ENCODE results near the gene GAS2L2. TPM values are rescaled to one million over a fixed set of nuclear protein-coding genes. Genes with fewer than 3 reads are reported as not detected.
A peak's percentile ranks its signal among the peaks of the same experiment; 100 is the strongest.

The GAS2L2 gene
- total and polyA plus RNA-seq, 7 experiments from 2014 or later = 0.16 to 0.49 (median 0.24) TPM; not detected in 3

DNA sequence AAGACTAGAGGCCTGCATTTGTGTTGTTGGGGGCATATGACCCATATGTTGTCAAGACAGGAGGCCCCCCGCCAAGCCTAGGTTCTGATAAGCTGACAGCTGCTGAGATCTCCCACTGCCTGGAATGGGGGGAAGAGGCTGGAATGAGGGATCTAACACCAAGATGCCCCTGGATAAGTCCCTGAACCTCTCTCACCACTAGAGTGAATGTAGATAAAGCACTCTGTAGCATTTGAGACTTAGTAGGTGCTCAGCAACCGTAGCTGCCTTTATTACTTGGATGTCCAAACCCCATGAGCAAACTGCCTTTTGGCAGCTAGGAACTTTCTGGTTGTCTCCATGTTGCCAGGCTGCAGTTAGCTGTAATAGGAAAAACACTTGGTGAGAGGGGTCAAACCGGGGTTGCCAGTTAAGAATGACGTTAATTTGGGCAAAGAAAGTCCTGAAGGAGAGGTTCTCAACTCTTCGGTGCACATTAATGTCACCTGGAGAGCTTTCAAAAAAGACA, 26.0 kb downstream of the GAS2L2 start:
- DNase-seq = no peak
- no peak for ATAC-seq
- peaks cover 0 to 10% (median 5%) of the 10 kb centered on the region in 5 donors for H3K27me3 Mint-ChIP-seq
- no peak overlapping the region for H3K27ac Mint-ChIP-seq
- intact Hi-C loops (cut with micrococcal nuclease) = no loop called here
- Histone ChIP-seq H3K27ac (ENCODE audit: low read depth, low read length) (no peak overlapping the region), H3K4me3 (ENCODE audit: low read length) (no peak overlapping the region), H3K27me3 (ENCODE audit: control insufficient read depth in 2 of 2, insufficient read depth in 2 of 2, low read length in 2 of 2) (no peaks in the 10 kb centered on the region), H3K36me3 (ENCODE audit: control insufficient read depth in 2 of 3, insufficient read depth in 3 of 3, low read length in 3 of 3) (peaks cover 5 to 45% (median 20%) of the 10 kb centered on the region in 3 experiments), H3K4me1 (ENCODE audit: control insufficient read depth in 2 of 2, insufficient read depth in 2 of 2, low read length in 2 of 2) (peaks cover 8 to 13% of the 10 kb centered on the region in 2 donors), H3K9me3 (ENCODE audit: control insufficient read depth in 2 of 3, low read length in 3 of 3) (no peaks in the 10 kb centered on the region)
- peaks cover 11 to 23% (median 18%) of the 10 kb centered on the region in 7 donors for H3K4me1 Mint-ChIP-seq
- CTCF ChIA-PET = interaction anchor here (0.6 kb wide), 1 partner anchor 114 kb away, joined by 7 read pairs; no protein-coding TSS in a partner anchor
- H3K36me3 Mint-ChIP-seq = peaks cover 13 to 32% (median 21%) of the 10 kb centered on the region in 5 donors
- no peak overlapping the region for H3K4me3 Mint-ChIP-seq
- H3K9me3 Mint-ChIP-seq = peaks cover 0 to 2% (median 0%) of the 10 kb centered on the region in 11 donors
- POLR2A ChIA-PET = interaction anchor here (1.3 kb wide), 1 partner anchor 14 kb away, joined by 4 read pairs; no protein-coding TSS in a partner anchor

DNA sequence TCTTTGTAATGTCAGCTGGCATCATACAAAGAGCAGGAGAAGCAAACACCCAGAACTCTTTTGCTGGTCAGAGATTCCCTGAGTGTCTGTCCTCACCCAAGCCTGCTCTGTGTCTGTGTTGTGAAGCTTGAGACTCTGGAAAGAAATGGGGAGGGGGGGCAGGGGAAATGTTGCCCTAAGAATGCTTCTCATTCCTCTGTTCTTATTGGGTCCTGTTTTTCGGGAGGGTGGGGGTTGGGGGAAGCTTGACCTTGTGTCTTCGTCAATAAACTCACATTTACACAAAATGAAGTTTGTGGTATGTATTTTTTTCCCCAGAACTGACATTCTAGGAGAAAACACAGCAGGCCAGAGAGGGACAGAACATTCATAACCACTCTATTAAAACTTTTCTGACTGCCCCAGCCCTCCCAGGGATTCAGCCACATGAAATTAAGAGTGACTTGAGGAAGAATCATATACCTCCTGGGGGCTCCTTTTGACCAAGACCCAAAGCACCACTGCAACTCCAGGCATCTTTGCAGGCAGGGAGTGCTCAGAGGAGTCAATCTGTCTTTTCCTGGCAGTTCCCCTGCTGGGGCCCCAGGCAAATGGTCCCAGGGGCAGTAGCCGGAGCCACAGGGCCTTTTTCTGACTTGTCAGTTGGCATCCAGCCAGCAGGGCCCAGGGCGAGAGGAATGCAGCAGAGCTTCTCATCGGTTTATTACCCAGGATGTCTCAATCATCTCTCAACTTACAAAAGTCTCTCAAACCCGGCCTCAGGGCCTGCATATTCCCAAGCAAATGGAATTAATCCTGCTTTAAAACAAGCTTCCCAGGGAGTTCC, 26.7 kb downstream of the GAS2L2 start:
- Histone ChIP-seq H3K9me3 (ENCODE audit: control insufficient read depth in 2 of 3, low read length in 3 of 3) (no peaks in the 10 kb centered on the region), H3K36me3 (ENCODE audit: control insufficient read depth in 2 of 3, insufficient read depth in 3 of 3, low read length in 3 of 3) (peaks cover 5 to 51% (median 20%) of the 10 kb centered on the region in 3 experiments), H3K4me1 (ENCODE audit: control insufficient read depth in 2 of 2, insufficient read depth in 2 of 2, low read length in 2 of 2) (peaks cover 7 to 12% of the 10 kb centered on the region in 2 donors), H3K27ac (ENCODE audit: low read depth, low read length) (no peak overlapping the region), H3K4me3 (ENCODE audit: low read length) (no peak overlapping the region), H3K27me3 (ENCODE audit: control insufficient read depth in 2 of 2, insufficient read depth in 2 of 2, low read length in 2 of 2) (no peaks in the 10 kb centered on the region)
- H3K9me3 Mint-ChIP-seq = peaks cover 0 to 2% (median 0%) of the 10 kb centered on the region in 11 donors
- POLR2A ChIA-PET = no interaction called here
- H3K27ac Mint-ChIP-seq = peak overlapping the region in 1 of 9 donors; percentile 22
- H3K27me3 Mint-ChIP-seq = peaks cover 0 to 10% (median 5%) of the 10 kb centered on the region in 5 donors
- H3K4me1 Mint-ChIP-seq = peaks cover 13 to 21% (median 18%) of the 10 kb centered on the region in 7 donors
- CTCF ChIA-PET = no interaction called here
- ATAC-seq = no peak
- DNase-seq = no peak
- no peak overlapping the region for H3K4me3 Mint-ChIP-seq
- intact Hi-C loops (cut with micrococcal nuclease) = no loop called here
- H3K36me3 Mint-ChIP-seq = peaks cover 13 to 37% (median 21%) of the 10 kb centered on the region in 5 donors

DNA sequence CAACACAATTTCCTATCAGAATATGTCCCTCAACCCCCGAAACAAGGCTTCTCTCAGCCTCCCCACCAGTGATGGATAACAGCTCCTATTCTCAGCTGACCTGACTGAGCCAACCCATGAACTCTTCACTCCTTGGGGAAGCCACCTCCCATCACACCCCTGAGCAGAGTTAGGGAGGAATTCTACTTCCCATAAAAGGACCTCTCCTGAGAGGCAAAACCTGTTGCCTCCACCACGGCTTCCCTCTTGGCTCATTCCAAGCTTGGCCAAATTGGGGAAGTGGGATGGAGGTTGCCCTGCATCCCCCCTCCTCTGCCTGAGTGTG, 27.3 kb downstream of the GAS2L2 start:
- ChIA-PET POLR2A (no interaction called here), CTCF (no interaction called here)
- ATAC-seq (no peak), DNase-seq (no peak)
- H3K4me1 Mint-ChIP-seq = peaks cover 7 to 16% (median 13%) of the 10 kb centered on the region in 7 donors
- Histone ChIP-seq H3K4me1 (ENCODE audit: control insufficient read depth in 2 of 2, insufficient read depth in 2 of 2, low read length in 2 of 2) (peaks cover 1 to 6% of the 10 kb centered on the region in 2 donors), H3K9me3 (ENCODE audit: control insufficient read depth in 2 of 3, low read length in 3 of 3) (no peaks in the 10 kb centered on the region), H3K27me3 (ENCODE audit: control insufficient read depth in 2 of 2, insufficient read depth in 2 of 2, low read length in 2 of 2) (no peaks in the 10 kb centered on the region), H3K27ac (ENCODE audit: low read depth, low read length) (no peak overlapping the region), H3K4me3 (ENCODE audit: low read length) (no peak overlapping the region), H3K36me3 (ENCODE audit: control insufficient read depth in 2 of 3, insufficient read depth in 3 of 3, low read length in 3 of 3) (peaks cover 5 to 55% (median 20%) of the 10 kb centered on the region in 3 experiments)
- H3K36me3 Mint-ChIP-seq = peaks cover 14 to 38% (median 21%) of the 10 kb centered on the region in 5 donors
- H3K9me3 Mint-ChIP-seq = no peaks in the 10 kb centered on the region
- H3K27ac Mint-ChIP-seq = peak overlapping the region in 1 of 9 donors; percentile 22
- no peak overlapping the region for H3K4me3 Mint-ChIP-seq
- intact Hi-C loops (cut with micrococcal nuclease) = no loop called here
- H3K27me3 Mint-ChIP-seq = peaks cover 0 to 5% (median under 1%) of the 10 kb centered on the region in 5 donors

DNA sequence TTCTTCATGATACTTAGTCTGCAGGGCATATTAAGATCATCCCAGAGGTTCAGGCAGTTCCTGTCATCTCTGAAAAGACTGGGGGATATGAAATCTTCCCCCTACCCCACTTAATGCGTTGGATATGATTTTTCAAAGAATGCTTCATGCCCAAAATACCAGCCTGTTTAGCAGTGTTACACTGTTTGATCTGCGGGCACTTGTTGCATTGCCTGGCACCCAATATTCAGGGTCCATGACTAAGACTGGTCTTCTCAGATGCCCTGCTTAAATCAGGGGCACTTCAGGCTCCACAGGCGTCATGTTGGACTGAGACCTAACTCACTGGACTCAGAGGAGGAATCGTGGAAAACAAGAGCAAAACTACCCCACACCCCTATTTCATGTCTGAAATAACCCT, 28.0 kb downstream of the GAS2L2 start:
- ATAC-seq (no peak), DNase-seq (no peak)
- ChIA-PET CTCF (no interaction called here), POLR2A (interaction anchor here (0.7 to 1.3 kb wide), 2 partner anchors 16 to 798 kb away, joined by 3 read pairs; no protein-coding TSS in a partner anchor)
- H3K4me3 ChIP-seq (ENCODE audit: low read length) = no peak overlapping the region
- H3K9me3 ChIP-seq (ENCODE audit: control insufficient read depth in 2 of 3, low read length in 3 of 3) = no peaks in the 10 kb centered on the region
- Mint-ChIP-seq H3K4me3 (no peak overlapping the region), H3K36me3 (peaks cover 18 to 42% (median 22%) of the 10 kb centered on the region in 5 donors), H3K9me3 (no peaks in the 10 kb centered on the region), H3K27me3 (no peaks in the 10 kb centered on the region), H3K27ac (no peak overlapping the region), H3K4me1 (peaks cover 2 to 10% (median 6%) of the 10 kb centered on the region in 7 donors)
- peaks cover 6 to 56% (median 20%) of the 10 kb centered on the region in 3 experiments for H3K36me3 ChIP-seq (ENCODE audit: control insufficient read depth in 2 of 3, insufficient read depth in 3 of 3, low read length in 3 of 3)
- intact Hi-C loops (cut with micrococcal nuclease) = no loop called here
- no peak overlapping the region for H3K27ac ChIP-seq (ENCODE audit: low read depth, low read length)
- H3K4me1 ChIP-seq (ENCODE audit: control insufficient read depth in 2 of 2, insufficient read depth in 2 of 2, low read length in 2 of 2) = no peaks in the 10 kb centered on the region
- no peaks in the 10 kb centered on the region for H3K27me3 ChIP-seq (ENCODE audit: control insufficient read depth in 2 of 2, insufficient read depth in 2 of 2, low read length in 2 of 2)

DNA sequence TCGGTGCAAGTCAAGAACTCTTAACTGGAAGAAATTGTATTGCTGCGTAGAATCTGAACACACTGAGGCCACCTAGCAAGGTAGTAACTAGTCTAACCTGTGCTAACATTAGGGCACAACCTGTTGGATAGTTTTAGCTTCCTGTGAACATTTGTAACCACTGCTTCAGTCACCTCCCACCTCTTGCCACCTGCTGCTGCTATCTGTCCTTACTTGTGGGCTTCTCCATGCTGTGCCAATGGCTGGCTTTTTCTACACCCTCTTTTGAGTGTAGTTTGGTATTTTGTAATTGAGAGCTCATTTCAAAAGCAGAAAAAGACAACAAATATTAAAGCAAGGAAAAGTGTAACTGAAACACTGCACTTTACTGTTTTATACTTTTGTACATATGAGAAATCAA, 29.3 kb downstream of the GAS2L2 start:
- H3K4me1 Mint-ChIP-seq = peaks cover 0 to 4% (median 0%) of the 10 kb centered on the region in 7 donors
- Histone ChIP-seq H3K4me3 (ENCODE audit: low read length) (no peak overlapping the region), H3K27ac (ENCODE audit: low read depth, low read length) (no peak overlapping the region), H3K4me1 (ENCODE audit: control insufficient read depth in 2 of 2, insufficient read depth in 2 of 2, low read length in 2 of 2) (no peaks in the 10 kb centered on the region), H3K36me3 (ENCODE audit: control insufficient read depth in 2 of 3, insufficient read depth in 3 of 3, low read length in 3 of 3) (peaks cover 9 to 59% (median 20%) of the 10 kb centered on the region in 3 experiments), H3K27me3 (ENCODE audit: control insufficient read depth in 2 of 2, insufficient read depth in 2 of 2, low read length in 2 of 2) (no peaks in the 10 kb centered on the region), H3K9me3 (ENCODE audit: control insufficient read depth in 2 of 3, low read length in 3 of 3) (no peaks in the 10 kb centered on the region)
- ATAC-seq (no peak), DNase-seq (no peak)
- intact Hi-C loops (cut with micrococcal nuclease) = no loop called here
- no peak overlapping the region for H3K27ac Mint-ChIP-seq
- CTCF ChIA-PET = no interaction called here
- H3K4me3 Mint-ChIP-seq = no peak overlapping the region
- H3K9me3 Mint-ChIP-seq = no peaks in the 10 kb centered on the region
- H3K27me3 Mint-ChIP-seq = no peaks in the 10 kb centered on the region
- H3K36me3 Mint-ChIP-seq = peaks cover 21 to 50% (median 25%) of the 10 kb centered on the region in 5 donors
- POLR2A ChIA-PET = no interaction called here

DNA sequence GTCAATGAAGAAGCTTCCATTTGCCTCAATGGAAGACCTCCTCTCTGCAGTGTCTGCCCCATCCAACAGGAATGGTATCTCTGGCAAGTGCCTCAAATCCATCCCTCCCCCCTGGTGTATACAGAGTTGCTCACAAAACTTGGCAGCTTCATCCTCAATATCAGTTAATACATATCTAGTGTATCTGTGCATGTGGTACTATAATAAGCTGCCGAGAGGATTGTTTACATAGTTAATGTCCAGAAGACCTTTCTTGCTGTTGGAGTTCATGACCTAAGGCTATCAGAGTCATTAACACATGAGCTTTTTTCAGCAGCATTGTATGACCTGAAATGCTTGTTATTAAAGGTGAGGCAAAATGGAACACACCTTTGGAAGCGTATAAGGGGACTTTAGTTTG, 35.6 kb downstream of the GAS2L2 start:
- ATAC-seq (no peak), DNase-seq (no peak)
- Histone ChIP-seq H3K9me3 (ENCODE audit: control insufficient read depth in 2 of 3, low read length in 3 of 3) (no peaks in the 10 kb centered on the region), H3K27ac (ENCODE audit: low read depth, low read length) (no peak overlapping the region), H3K4me3 (ENCODE audit: low read length) (no peak overlapping the region), H3K36me3 (ENCODE audit: control insufficient read depth in 2 of 3, insufficient read depth in 3 of 3, low read length in 3 of 3) (peaks cover 0 to 50% (median 18%) of the 10 kb centered on the region in 3 experiments), H3K27me3 (ENCODE audit: control insufficient read depth in 2 of 2, insufficient read depth in 2 of 2, low read length in 2 of 2) (no peaks in the 10 kb centered on the region), H3K4me1 (ENCODE audit: control insufficient read depth in 2 of 2, insufficient read depth in 2 of 2, low read length in 2 of 2) (peaks cover 0 to 11% of the 10 kb centered on the region in 2 donors)
- ChIA-PET POLR2A (no interaction called here), CTCF (interaction anchor here (0.5 to 1.2 kb wide), 3 partner anchors 46 to 107 kb away, joined by 3 to 4 read pairs (median 3); no protein-coding TSS in a partner anchor)
- Mint-ChIP-seq H3K27me3 (no peaks in the 10 kb centered on the region), H3K36me3 (peaks cover 6 to 38% (median 15%) of the 10 kb centered on the region in 5 donors), H3K4me1 (peaks cover 0 to 2% (median 0%) of the 10 kb centered on the region in 7 donors), H3K27ac (no peak overlapping the region), H3K4me3 (no peak overlapping the region), H3K9me3 (no peaks in the 10 kb centered on the region)
- intact Hi-C loops (cut with micrococcal nuclease) = no loop called here

Data from naive thymus-derived CD4-positive, alpha-beta T cell (primary cell).